Testis (tissue), 2 donors: ENCODE results near the gene RTN4RL1.

Experiments
- POLR2A ChIP-seq: fragments of 450-650 bp; IDR thresholded peaks from one replicate; pipeline ENCODE4 v1.6.1; 2017; ENCODE audit warnings: antibody characterized with exemption, mild to moderate bottlenecking, moderate library complexity
- TF ChIP-seq, protein P1 (sequence below), 3 experiments: fragments of 450-650 bp in 2 of 3; fragments of 200-600 bp in 1 of 3; sonication (generic) in 1 of 3; IDR thresholded peaks; one replicate each; pipeline ENCODE4 v1.5.1; 2016 to 2019; ENCODE audit warnings: antibody characterized with exemption in 3 of 3, mild to moderate bottlenecking in 2 of 3, moderate library complexity in 1 of 3

GRCh38 chr17:1918346-1919162 lies 106.6 kb downstream of the RTN4RL1 start:
- TF ChIP-seq, protein P1, sequence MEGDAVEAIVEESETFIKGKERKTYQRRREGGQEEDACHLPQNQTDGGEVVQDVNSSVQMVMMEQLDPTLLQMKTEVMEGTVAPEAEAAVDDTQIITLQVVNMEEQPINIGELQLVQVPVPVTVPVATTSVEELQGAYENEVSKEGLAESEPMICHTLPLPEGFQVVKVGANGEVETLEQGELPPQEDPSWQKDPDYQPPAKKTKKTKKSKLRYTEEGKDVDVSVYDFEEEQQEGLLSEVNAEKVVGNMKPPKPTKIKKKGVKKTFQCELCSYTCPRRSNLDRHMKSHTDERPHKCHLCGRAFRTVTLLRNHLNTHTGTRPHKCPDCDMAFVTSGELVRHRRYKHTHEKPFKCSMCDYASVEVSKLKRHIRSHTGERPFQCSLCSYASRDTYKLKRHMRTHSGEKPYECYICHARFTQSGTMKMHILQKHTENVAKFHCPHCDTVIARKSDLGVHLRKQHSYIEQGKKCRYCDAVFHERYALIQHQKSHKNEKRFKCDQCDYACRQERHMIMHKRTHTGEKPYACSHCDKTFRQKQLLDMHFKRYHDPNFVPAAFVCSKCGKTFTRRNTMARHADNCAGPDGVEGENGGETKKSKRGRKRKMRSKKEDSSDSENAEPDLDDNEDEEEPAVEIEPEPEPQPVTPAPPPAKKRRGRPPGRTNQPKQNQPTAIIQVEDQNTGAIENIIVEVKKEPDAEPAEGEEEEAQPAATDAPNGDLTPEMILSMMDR (IDR thresholded peaks at IDR 0.05), result no peak
- TF ChIP-seq POLR2A, result no peak
